A375 (cell line): Measurements from ENCODE around the gene SNX19. TPM values are rescaled to one million over a fixed set of nuclear protein-coding genes. Genes with fewer than 3 reads are reported as not detected.

Source experiments
- total RNA-seq: library from RNA; depleted of rRNA; stranded (reverse); fragments of >200 nt; shearing (Covaris generic); gene quantifications from 2 replicates; pipeline ENCODE4 v1.2.3, GENCODE V29; 2014; rRNA removed

Gene SNX19, protein sequence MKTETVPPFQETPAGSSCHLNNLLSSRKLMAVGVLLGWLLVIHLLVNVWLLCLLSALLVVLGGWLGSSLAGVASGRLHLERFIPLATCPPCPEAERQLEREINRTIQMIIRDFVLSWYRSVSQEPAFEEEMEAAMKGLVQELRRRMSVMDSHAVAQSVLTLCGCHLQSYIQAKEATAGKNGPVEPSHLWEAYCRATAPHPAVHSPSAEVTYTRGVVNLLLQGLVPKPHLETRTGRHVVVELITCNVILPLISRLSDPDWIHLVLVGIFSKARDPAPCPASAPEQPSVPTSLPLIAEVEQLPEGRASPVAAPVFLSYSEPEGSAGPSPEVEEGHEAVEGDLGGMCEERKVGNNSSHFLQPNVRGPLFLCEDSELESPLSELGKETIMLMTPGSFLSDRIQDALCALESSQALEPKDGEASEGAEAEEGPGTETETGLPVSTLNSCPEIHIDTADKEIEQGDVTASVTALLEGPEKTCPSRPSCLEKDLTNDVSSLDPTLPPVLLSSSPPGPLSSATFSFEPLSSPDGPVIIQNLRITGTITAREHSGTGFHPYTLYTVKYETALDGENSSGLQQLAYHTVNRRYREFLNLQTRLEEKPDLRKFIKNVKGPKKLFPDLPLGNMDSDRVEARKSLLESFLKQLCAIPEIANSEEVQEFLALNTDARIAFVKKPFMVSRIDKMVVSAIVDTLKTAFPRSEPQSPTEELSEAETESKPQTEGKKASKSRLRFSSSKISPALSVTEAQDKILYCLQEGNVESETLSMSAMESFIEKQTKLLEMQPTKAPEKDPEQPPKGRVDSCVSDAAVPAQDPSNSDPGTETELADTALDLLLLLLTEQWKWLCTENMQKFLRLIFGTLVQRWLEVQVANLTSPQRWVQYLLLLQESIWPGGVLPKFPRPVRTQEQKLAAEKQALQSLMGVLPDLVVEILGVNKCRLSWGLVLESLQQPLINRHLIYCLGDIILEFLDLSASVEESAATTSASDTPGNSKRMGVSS
- total RNA-seq: 41.4 and 47.6 TPM in 2 replicates

DNA sequence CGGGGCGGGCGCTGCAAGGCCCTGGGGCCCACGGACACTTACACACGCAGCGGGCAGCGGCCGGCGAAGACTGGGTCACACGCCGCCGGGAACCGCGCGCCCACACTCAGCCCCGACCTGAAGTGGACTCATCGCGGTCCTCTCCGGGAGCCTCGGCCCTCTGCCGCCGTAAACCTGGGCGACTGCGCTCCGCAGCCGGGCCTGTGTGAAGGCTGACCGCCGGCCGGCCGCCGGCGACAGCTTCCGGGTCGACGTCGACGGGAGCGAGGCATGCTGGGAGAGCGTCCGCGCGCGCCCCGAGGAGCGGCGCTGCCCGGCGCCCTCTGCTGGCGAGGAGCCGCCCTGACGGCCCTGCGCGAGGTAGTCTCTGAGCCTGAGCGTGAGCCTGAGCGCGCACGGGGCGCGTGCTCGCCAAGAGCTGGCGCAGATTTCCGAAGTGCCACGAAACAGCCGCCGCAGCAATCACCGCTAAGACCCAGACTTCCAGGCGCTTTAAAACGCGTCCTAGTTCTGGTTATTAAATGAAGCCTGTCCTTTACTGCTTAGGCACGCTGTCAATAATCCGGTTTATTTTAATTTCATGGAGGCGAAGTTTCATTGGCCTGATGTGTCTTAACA lies at the start of gene SNX19:
SNX19 (minus strand) TSS at position 242 of the 618 bp plus-strand sequence. CDS start 540 bp downstream, outside the sequence.

